GM12875 (cell line): ENCODE data around the gene DAGLA.
"Not testable (repeated sequence)": the region's sequence is repeated elsewhere in the genome, so short reads cannot be mapped to it uniquely, and the experiment has no call there.

Experiments used
- H3K4me3 ChIP-seq: one replicate; pipeline ENCODE4 v1.5.1; 2011; ENCODE audit warnings: low read depth, low read length, control low read depth
- TF ChIP-seq, protein P1 (sequence below): IDR thresholded peaks from 2 replicates; pipeline ENCODE4 v1.5.1; 2011; ENCODE audit warnings: low read depth, mild to moderate bottlenecking, control low read depth, inconsistent platforms, low read length, moderate library complexity, borderline replicate concordance; ENCODE audit not compliant: insufficient read depth

Gene DAGLA

GRCh38 chr11:61670626-61671025 lies 9.6 kb upstream of the DAGLA start:
- H3K4me3 ChIP-seq = no peak overlapping the region
- TF ChIP-seq, protein P1, sequence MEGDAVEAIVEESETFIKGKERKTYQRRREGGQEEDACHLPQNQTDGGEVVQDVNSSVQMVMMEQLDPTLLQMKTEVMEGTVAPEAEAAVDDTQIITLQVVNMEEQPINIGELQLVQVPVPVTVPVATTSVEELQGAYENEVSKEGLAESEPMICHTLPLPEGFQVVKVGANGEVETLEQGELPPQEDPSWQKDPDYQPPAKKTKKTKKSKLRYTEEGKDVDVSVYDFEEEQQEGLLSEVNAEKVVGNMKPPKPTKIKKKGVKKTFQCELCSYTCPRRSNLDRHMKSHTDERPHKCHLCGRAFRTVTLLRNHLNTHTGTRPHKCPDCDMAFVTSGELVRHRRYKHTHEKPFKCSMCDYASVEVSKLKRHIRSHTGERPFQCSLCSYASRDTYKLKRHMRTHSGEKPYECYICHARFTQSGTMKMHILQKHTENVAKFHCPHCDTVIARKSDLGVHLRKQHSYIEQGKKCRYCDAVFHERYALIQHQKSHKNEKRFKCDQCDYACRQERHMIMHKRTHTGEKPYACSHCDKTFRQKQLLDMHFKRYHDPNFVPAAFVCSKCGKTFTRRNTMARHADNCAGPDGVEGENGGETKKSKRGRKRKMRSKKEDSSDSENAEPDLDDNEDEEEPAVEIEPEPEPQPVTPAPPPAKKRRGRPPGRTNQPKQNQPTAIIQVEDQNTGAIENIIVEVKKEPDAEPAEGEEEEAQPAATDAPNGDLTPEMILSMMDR = no peak

DNA sequence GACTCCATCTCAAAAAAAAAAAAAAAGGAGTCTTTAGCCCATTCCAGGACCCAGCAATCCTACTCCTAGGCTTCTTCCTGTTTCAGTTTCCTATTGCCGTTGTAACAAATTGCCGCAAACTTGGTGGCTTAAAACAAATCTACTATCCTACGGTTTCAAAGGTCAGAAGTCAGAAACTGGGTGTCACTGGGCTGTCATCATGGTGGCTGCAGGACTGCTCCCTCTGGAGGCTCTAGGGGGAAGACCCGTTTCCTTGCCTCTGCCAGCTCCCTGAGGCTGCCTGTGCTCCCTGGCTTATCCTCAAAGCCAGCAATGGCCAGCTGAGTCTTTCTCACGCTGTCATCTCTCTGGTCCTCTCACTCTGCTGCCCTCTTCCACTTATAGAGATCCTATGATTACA lies 8.7 kb upstream of the DAGLA start:
- no peak overlapping the region for H3K4me3 ChIP-seq
- TF ChIP-seq, protein P1 = peak; percentile 45; the same call in 1 of the 2 replicates

DNA sequence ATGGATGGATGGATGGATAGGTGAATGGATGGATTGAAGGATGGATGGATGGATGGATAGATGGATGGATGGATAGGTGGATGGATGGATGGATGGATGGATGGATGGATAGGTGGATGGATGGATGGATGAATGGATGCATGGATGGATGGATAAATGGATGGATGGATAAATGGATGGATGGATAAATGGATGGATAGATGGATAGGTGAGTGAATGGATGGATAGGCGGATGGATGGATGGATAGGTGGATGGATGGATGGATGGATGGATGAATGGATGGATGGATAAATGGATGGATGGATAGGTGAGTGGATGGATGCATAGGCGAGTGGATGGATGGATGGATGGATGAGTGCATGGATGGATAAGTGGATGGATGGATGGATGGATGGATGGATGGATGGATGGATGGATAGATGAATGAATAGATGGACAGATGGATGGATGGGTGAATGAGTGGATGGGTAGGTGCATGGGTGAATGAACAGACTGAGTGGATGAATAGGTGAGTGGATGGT lies 6.2 kb upstream of the DAGLA start:
- H3K4me3 ChIP-seq = not testable (repeated sequence)

GRCh38 chr11:61675826-61676225 lies 4.4 kb upstream of the DAGLA start:
- H3K4me3 ChIP-seq = no peak overlapping the region
- TF ChIP-seq, protein P1 = no peak

DNA sequence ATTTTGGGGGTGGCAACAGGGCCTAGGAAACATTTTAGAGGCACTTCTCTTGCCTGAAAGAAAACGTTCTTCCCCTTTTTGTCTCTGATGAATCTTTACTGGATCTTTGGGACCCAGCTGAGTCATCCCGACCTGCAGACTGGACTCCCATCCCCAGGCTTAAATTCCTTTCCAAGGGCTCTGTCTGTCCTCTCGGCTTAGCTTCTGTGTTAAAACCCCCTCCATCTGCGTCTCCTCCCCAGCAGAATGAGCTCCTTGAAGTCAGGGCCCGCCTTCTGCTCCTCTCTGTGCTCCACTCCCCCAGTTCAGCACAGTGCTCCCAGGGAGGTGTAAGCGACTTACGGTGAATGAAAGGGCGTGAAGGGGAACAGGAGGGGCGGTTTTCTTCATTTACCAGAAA lies 895 bp upstream of the DAGLA start:
- H3K4me3 ChIP-seq = no peak overlapping the region
- TF ChIP-seq, protein P1 = no peak

DNA sequence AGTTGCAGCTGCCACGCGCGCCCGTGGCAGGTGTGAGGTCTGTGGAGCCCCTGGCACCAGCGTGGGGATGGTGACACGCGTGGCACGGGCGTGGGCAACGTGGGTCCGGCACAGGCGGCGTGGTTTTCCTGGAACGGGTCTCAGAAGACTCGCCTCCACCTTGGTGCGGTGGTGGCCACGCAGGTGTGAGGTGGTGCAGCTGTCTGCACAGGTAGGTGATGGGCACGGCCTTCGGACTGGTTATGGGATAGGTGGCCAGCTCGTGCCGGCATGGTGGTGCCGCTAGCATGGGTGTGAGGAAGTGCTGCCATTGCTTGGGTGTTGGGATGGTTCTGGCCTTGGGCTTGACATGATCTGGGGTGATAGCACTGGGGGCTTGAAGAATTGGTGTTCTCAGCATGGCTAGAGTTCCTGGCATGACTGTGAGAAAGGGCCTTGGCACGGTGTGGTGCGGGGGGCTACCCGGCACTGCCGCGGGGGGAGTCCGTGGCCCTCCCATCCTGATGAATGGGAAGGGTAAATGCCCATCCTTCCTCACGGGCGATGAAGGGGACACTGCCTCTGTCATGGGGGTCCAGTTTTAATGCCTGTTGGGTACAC lies 531 bp downstream of the DAGLA start:
- no peak overlapping the region for H3K4me3 ChIP-seq
- TF ChIP-seq, protein P1 = no peak

DNA sequence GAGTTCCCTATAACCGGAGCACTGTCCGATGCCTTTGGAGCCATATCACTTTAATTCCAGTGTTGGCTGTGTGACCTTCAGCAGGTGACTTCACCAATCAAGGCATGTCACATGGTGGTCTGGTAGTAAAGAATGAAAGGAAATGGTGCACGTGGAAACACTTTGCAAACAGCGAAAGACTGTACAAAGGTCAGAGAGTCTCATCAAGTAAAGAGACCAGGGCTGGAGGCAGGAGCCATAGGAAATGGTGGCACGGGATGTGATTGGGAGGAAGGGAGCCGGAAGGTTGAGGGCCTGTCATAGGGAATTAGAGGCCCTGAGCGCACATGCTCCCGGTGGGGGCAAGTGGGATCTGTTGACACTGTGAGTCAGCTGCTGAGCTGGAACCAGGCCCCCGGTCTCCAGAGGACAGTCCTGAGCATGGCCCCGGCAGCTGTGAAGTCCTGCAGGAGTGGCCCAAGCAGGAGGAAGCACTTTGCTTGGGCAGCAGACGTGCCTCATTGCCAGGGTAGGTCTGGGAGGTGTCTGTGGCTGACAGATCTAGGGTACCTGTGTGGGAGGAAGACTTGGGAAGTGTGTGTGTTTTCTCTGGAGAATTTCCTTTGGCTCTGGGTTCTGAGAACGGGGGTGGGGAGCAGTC lies 2.0 kb downstream of the DAGLA start:
- H3K4me3 ChIP-seq = no peak overlapping the region

More for the DNA sequence above, 2.0 kb downstream of the DAGLA start:
- TF ChIP-seq, protein P1 = no peak
